PC-9 (cell line): ENCODE data around the gene PCLO.

Experiments used
- EZH2 ChIP-seq: fragments of 200-600 bp; sonication (generic); IDR thresholded peaks from 2 replicates; pipeline ENCODE4 v1.8.0; 2017; ENCODE audit warnings: antibody characterized with exemption, low read depth
- TF ChIP-seq, protein P1 (sequence below): fragments of 200-600 bp; sonication (generic); conservative IDR thresholded peaks from 2 replicates; pipeline ENCODE4 v1.6.1; 2017; ENCODE audit warnings: mixed run types, antibody characterized with exemption, mild to moderate bottlenecking, moderate library complexity

DNA sequence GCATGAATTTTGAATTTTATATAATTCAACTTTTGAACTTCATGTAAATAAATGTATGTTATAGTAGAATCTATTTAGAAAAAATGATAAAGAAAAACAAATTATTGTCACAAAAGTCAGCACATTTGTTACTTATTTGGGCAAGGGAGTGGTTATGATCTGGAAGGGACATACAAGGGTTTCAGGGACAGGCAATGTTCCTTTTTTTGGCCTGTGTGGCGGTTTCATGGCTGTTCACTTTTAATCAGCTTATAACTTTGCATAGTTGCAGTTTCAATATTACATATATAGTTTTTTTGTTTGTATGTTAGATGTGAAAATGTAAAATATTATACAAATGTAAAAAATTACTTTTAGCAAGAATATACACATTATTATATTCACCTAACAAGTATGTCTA lies 256.2 kb downstream of the PCLO start:
- TF ChIP-seq, protein P1, sequence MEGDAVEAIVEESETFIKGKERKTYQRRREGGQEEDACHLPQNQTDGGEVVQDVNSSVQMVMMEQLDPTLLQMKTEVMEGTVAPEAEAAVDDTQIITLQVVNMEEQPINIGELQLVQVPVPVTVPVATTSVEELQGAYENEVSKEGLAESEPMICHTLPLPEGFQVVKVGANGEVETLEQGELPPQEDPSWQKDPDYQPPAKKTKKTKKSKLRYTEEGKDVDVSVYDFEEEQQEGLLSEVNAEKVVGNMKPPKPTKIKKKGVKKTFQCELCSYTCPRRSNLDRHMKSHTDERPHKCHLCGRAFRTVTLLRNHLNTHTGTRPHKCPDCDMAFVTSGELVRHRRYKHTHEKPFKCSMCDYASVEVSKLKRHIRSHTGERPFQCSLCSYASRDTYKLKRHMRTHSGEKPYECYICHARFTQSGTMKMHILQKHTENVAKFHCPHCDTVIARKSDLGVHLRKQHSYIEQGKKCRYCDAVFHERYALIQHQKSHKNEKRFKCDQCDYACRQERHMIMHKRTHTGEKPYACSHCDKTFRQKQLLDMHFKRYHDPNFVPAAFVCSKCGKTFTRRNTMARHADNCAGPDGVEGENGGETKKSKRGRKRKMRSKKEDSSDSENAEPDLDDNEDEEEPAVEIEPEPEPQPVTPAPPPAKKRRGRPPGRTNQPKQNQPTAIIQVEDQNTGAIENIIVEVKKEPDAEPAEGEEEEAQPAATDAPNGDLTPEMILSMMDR: no peak
- TF ChIP-seq EZH2: no peak
